ENCODE measurements around the gene TRIM24. TPM values are rescaled to one million over a fixed set of nuclear protein-coding genes. Genes with fewer than 3 reads are reported as not detected.
A peak's percentile ranks its signal among the peaks of the same experiment; 100 is the strongest.

Gene TRIM24
- total RNA-seq, 1 donor from 2014 or later, result 116 TPM

DNA sequence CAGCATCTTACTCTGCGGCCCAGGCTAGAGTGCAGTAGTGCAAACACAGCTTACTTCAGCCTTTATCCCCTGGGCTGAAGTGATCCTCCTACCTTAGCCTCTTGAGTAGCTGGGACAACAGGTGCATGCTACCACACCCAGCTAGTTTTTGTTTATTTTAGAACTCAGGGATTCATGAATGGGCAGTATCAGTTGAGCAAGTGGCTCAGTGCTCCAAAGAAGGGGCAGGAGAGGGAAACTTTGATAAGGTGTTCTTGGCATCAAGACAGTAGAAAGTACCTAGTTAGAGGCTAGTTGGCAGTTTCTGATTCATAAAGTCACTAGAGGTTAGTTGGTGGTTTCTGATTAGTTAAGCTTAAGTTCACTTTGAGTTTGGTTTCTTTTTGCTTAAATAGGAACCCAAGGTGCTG lies 18.4 kb downstream of the TRIM24 start:
- H3K27ac ChIP-seq, result peak overlapping the region; percentile 7

DNA sequence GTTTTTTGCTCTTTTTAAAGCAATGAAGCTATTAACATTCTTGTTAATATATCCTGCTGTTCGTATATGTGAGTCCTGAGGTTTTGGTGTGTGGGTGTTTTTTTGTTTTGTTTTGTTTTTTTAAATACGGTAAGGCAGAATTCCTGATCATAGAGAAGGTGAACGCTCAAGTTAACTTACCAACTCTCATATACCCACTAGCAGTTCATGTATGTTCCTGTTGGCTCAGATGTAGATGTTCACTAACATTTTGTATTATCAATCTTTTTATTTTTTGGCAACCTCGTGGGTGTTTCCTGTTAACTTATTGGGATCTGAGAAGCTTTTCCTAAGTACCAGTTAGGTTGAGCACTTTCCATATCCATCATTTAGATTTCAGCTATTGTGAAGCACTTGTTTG lies 20.5 kb downstream of the TRIM24 start:
- Histone ChIP-seq H3K36me3 (peaks cover 3% of the 10 kb centered on the region), H3K4me1 (peaks cover 24% of the 10 kb centered on the region), H3K9ac (no peak overlapping the region), H2AFZ (replicated peaks) (no peak overlapping the region), H3K4me2 (no peak overlapping the region), H3K79me2 (ENCODE audit: low read depth) (peaks cover 100% of the 10 kb centered on the region), H3K27me3 (no peaks in the 10 kb centered on the region), H3K27ac (no peak overlapping the region), H3F3A (ENCODE audit: low read depth) (peaks cover 21% of the 10 kb centered on the region), H3K9me3 (ENCODE audit: low read depth) (no peaks in the 10 kb centered on the region), H3K4me3 (no peak overlapping the region), H4K20me1 (ENCODE audit: low read depth) (peaks cover 73% of the 10 kb centered on the region)
- Mint-ChIP-seq H3K4me3 (no peak overlapping the region), H3K27me3 (ENCODE audit: insufficient read depth, low read depth) (peaks cover 4% of the 10 kb centered on the region), H3K9me3 (peaks cover 70% of the 10 kb centered on the region), H3K36me3 (peaks cover 69% of the 10 kb centered on the region), H3K4me1 (no peaks in the 10 kb centered on the region), H3K27ac (no peak overlapping the region)
- no peak for DNase-seq (ENCODE audit: low spot score)
- TF ChIP-seq, protein P1, sequence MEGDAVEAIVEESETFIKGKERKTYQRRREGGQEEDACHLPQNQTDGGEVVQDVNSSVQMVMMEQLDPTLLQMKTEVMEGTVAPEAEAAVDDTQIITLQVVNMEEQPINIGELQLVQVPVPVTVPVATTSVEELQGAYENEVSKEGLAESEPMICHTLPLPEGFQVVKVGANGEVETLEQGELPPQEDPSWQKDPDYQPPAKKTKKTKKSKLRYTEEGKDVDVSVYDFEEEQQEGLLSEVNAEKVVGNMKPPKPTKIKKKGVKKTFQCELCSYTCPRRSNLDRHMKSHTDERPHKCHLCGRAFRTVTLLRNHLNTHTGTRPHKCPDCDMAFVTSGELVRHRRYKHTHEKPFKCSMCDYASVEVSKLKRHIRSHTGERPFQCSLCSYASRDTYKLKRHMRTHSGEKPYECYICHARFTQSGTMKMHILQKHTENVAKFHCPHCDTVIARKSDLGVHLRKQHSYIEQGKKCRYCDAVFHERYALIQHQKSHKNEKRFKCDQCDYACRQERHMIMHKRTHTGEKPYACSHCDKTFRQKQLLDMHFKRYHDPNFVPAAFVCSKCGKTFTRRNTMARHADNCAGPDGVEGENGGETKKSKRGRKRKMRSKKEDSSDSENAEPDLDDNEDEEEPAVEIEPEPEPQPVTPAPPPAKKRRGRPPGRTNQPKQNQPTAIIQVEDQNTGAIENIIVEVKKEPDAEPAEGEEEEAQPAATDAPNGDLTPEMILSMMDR (IDR thresholded peaks at IDR 0.05), result no peak
- TF ChIP-seq EZH2phosphoT487 (IDR thresholded peaks at IDR 0.05) (no peak), EZH2 (IDR thresholded peaks at IDR 0.05) (no peak)

More for the DNA sequence above, 18.4 kb downstream of the TRIM24 start:
- peaks cover 74% of the 10 kb centered on the region for H3K9me3 Mint-ChIP-seq
- peaks cover 100% of the 10 kb centered on the region for H3K79me2 ChIP-seq (ENCODE audit: low read depth)
- H2AFZ ChIP-seq (replicated peaks), result no peak overlapping the region
- H3K4me2 ChIP-seq, result no peak overlapping the region
- no peaks in the 10 kb centered on the region for H3K9me3 ChIP-seq (ENCODE audit: low read depth)
- H3K4me1 ChIP-seq, result peaks cover 24% of the 10 kb centered on the region
- H3K27ac Mint-ChIP-seq, result no peak overlapping the region
- no peaks in the 10 kb centered on the region for H3K36me3 ChIP-seq
- H3K36me3 Mint-ChIP-seq, result peaks cover 71% of the 10 kb centered on the region
- TF ChIP-seq EZH2 (IDR thresholded peaks at IDR 0.05) (no peak), EZH2phosphoT487 (IDR thresholded peaks at IDR 0.05) (no peak)
- TF ChIP-seq, protein P1 (IDR thresholded peaks at IDR 0.05), result no peak
- no peak overlapping the region for H3K9ac ChIP-seq
- H3K4me1 Mint-ChIP-seq, result no peaks in the 10 kb centered on the region
- H3K27me3 ChIP-seq, result no peaks in the 10 kb centered on the region
- H3K4me3 Mint-ChIP-seq, result no peak overlapping the region
- H3K4me3 ChIP-seq, result no peak overlapping the region
- peaks cover 94% of the 10 kb centered on the region for H4K20me1 ChIP-seq (ENCODE audit: low read depth)
- peaks cover 6% of the 10 kb centered on the region for H3K27me3 Mint-ChIP-seq (ENCODE audit: insufficient read depth, low read depth)
- DNase-seq (ENCODE audit: low spot score), result no peak
- H3F3A ChIP-seq (ENCODE audit: low read depth), result peaks cover 31% of the 10 kb centered on the region

DNA sequence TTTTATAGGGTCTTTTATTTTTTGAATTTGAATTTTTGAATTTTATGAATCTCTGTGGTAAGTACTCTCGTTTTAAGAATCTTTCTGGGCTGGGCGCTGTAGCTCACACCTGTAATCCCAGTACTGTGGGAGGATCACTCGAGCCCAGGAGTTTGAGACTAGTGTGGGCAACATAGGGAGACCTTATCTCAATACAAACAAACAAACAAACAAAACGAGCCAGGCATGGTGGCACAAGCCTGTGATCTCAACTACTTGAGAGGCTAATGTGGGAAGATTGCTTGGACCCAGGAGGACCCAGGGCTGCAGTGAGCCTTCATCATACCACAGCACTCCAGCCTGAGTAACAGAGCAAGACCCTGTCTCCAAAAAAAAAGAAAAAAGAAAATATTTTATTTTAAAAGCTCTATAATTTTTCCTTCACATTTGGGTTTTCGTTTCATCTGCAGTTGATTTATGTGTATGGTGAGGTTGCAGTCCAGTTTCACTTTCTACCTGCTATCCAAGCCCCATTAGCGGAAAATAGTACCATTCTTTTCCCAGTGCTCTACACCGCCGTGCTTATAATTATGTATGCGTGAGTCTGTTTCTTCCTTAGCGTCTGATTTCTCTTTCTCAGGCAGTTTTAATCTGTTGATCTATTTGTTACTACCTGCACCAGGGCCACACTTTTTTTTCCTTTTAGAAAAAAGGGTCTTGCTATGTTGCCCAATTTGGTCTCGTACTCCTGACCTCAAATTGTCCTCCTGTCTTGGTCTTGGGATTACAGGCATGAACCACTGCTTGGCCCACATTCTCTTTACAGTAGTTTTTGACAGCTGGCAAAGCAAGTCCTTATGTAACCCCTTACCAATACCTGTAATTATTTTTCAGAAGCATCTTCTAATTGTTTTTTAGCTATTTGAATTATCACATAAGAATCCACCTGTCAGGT lies 21.7 kb downstream of the TRIM24 start:
- H3K9ac ChIP-seq, result no peak overlapping the region
- no peak for DNase-seq (ENCODE audit: low spot score)
- peaks cover 3% of the 10 kb centered on the region for H3K36me3 ChIP-seq
- H4K20me1 ChIP-seq (ENCODE audit: low read depth), result peaks cover 64% of the 10 kb centered on the region
- TF ChIP-seq EZH2 (IDR thresholded peaks at IDR 0.05), result no peak
- no peak for TF ChIP-seq EZH2phosphoT487 (IDR thresholded peaks at IDR 0.05)
- TF ChIP-seq, protein P1 (IDR thresholded peaks at IDR 0.05), result no peak
- Mint-ChIP-seq H3K27me3 (ENCODE audit: insufficient read depth, low read depth) (peaks cover 2% of the 10 kb centered on the region), H3K36me3 (peaks cover 71% of the 10 kb centered on the region), H3K4me3 (no peak overlapping the region), H3K27ac (no peak overlapping the region), H3K9me3 (peaks cover 70% of the 10 kb centered on the region), H3K4me1 (no peaks in the 10 kb centered on the region)
- H3F3A ChIP-seq (ENCODE audit: low read depth), result peaks cover 19% of the 10 kb centered on the region
- H3K27me3 ChIP-seq, result no peaks in the 10 kb centered on the region
- H3K4me3 ChIP-seq, result no peak overlapping the region
- H3K9me3 ChIP-seq (ENCODE audit: low read depth), result no peaks in the 10 kb centered on the region
- H2AFZ ChIP-seq (replicated peaks), result no peak overlapping the region
- peaks cover 100% of the 10 kb centered on the region for H3K79me2 ChIP-seq (ENCODE audit: low read depth)
- peaks cover 20% of the 10 kb centered on the region for H3K4me1 ChIP-seq
- H3K4me2 ChIP-seq, result no peak overlapping the region
- H3K27ac ChIP-seq, result no peak overlapping the region

All from neural progenitor cell (in vitro differentiated cells).